GM21381 (cell line): Measurements from ENCODE around the gene SECTM1.

ENCODE experiments used
- ATAC-seq: cut with Tn5 transposase; IDR thresholded peaks from one replicate; pipeline ENCODE4 v1.9.1; 2021; ENCODE audit warnings: mild to moderate bottlenecking, moderate library complexity; ENCODE audit not compliant: unreplicated experiment

The SECTM1 gene

GRCh38 chr17:82329683-82330321, 3.8 kb downstream of the SECTM1 start:
- no peak for ATAC-seq

- no peak for ATAC-seq
These were observed 4.5 kb downstream of the SECTM1 start for GRCh38 chr17:82328994-82329507.

GRCh38 chr17:82328141-82328993, 5.2 kb downstream of the SECTM1 start:
- ATAC-seq, result no peak

GRCh38 chr17:82327757-82328140, 5.8 kb downstream of the SECTM1 start:
- no peak for ATAC-seq

DNA sequence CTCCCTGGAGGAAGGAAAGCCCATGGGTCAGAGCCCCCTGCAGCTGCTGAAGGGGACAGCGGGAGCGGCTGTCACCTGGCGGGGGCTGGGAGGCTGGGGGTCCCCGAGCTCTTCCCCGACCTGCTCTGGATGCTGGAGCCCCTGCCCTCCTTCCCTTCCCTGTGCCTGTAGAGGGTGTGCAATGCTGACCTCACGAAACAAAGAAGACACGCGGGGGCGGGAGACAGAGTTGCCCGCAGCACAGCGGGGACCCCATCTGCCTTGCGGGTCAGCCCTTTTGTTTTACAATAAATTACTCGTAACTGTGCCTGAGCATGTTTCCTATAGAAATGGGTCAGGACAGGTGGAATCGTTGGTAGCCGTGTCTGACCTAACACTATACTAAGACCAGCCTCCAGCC, 6.3 kb downstream of the SECTM1 start:
- ATAC-seq, result no peak

GRCh38 chr17:82325286-82326180, 8.0 kb downstream of the SECTM1 start:
- ATAC-seq, result no peak

DNA sequence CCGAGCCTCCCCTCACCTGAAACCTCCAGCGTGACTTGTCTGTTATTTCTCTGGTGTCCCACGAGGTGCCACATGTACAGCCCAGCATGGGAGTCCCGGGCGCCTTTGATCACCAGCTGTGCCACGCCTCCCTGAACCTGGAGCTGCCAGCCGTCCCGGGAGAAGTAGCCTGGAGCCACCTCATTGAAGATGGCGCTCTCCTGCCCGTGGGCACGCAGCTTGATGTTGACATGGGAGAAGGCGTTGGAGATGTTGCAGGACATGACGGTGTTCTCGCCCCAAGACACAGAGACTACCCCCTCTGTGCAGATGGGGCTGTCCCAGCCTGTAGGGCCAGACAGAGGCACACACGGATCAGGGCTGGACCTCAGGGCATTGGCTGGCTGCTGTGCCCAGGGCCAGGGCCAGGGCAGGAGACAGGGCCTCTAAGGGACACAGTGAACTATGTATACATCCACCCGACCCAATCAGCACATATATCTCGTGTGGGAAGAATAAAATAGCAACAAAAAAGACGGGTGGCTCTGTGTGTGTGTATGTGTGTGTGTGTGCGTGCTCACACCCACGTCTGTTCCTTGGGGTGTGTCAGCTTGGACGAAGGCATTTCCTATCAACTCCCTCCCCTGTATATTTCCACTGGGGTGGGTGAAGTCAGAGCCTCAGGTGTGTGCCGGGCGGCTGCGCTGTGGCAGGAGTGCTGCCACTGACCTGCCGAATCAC, 8.8 kb downstream of the SECTM1 start:
- ATAC-seq, result no peak

DNA sequence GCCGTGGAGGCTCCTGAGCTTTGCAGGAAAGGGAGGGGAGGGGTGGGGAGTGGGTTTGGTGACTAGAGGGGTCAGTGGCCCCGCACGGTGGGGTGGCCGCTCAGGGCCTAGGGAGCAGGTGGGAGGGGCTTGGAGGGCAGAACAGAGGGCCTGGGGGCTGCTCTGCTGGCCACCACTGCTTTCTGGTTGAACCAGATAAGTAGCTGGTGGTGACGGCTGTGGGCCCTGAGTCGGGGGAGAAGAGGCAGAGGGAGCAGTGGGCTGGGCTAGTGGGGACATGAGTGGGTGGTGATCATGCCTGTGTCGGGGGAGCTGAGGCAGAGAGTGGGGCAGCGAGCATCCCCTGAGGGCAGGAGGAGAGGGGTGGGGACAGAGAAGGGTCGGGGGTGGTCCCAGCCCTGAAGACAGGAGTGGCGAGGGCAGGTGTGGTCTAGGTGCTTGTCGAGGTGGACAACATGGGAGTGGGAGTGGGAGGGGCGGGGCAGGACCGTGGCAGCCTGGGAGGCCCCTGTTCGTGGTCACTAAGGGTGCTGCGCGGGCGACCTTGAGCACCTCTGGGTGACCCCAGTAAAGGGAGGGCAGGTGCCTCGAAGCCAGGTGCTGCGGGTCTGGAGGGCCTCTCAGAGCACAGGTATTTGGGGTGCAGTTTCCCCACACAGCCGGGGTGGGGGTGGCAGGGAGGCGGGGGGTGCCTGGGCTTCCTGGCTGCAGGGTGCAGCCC, 9.9 kb downstream of the SECTM1 start:
- ATAC-seq, result no peak

DNA sequence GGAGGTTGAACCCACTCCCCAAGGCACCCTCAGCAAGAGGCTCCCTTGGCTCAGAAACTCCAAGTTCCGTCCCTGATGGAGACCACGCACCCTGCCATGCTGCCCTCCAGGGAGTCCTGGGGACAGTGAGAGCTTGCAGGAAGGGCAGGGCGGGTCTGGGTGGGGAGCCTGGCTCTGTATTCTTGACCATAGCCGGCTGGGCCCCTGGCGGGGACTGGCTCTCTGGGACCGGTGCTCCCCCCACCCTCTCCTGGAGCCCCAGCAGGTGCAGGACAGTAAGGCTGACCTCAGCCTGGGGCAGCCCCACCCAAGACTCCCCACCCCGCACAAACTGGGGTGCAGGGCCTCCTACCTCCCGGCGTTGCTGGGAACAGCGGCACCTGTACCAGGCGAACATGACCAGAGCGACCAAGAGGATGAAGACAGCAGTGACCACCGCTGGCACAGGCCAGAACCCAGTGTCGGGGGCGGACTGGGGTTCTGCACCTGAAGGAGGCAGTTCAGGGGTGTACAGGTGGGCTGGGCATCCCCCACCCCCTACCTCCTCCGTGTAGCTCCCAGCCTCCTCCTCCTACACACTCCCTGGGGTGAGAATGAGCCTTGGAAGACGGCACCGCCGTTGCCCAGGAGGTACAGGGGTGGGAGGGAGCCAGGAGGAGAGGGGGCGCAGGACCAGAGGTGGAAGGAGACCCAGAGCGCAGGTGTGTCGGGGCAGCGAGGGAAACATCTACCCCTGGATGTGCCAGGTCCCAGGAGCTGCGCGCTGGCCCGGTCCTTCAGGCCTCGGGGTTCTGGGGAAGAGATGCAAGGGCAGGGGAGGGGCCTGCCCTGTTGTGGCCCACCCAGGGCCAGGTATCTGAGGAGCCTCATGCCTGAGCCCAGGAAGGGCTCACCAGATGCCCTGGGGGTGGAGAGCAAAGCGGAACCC, 10.8 kb downstream of the SECTM1 start:
- ATAC-seq, result no peak

DNA sequence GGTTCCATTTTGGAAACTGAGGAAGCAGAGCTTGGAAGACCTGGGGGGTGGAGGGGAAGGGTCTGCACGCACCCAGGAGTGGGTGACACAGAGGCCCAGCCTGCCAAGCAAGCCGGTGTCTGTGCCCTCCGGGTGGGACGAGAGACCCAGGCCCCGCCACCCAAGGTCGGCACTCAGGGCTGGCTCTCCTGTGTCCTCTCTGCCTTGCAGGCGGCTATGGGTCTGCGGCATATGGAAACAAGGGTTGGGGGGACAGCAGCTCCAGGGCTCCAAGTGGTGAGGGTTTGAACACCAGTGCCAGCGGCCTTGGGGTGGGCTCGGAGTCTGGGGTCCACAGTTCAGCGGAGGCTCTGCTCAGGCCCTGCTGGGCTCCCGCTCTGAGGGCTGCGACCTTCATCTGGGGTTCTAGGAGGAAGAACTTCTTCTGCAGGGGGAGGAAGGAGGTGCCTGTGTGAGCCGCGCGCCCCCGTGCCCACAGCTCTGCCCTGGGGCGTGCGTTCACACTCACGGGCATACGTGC, 11.6 kb downstream of the SECTM1 start:
- ATAC-seq, result no peak

- ATAC-seq, result no peak
These were observed 12.3 kb downstream of the SECTM1 start for GRCh38 chr17:82320956-82321927.

GRCh38 chr17:82320140-82320840, 13.3 kb downstream of the SECTM1 start:
- ATAC-seq, result no peak

GRCh38 chr17:82319619-82320062, 13.9 kb downstream of the SECTM1 start:
- ATAC-seq, result no peak

DNA sequence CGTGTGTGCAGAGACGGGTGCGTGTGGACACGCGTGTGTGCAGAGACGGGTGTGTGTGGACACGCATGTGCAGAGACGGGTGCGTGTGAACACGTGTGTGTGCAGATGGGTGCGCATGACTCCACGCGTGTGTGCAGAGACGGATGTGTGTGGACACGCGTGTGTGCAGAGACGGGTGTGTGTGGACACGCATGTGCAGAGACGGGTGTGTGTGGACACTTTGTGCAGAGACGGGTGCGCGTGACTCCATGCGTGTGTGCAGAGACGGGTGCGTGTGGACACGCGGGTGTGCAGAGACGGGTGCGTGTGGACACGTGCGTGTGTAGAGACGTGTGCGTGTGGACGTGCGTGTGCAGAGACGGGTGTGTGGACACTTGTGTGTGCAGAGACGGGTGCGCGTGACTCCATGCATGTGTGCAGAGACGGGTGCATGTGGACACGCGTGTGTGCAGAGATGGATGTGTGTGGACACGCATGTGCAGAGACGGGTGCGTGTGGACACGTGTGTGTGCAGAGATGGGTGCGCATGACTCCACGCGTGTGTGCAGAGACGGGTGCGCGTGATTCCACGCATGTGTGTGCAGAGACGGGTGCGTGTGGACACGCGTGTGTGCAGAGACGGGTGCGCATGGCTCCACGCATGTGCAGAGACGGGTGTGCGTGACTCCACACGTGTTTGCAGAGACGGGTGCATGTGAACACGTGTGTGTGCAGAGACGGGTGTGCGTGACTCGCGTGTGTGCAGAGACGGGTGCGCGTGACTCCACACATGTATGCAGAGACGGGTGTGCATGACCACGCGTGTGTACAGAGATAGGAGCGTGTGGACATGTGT, 14.6 kb downstream of the SECTM1 start:
- no peak for ATAC-seq

DNA sequence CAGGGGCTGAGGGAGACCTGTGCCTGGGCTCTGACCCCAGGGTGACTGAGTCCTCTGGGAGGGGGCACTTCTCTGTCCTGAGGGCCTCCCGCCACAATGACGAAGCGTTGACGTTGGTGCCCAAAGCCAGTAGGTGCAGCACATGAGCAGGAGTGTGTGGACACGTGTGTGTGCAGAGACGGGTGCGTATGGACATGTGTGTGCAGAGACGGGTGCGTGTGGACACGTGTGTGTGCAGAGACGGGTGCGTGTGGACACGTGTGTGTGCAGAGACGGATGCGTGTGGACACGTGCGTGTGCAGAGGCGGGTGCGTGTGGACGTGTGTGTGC, 15.4 kb downstream of the SECTM1 start:
- ATAC-seq, result no peak
